IPS DF 4.7 (cell line): ENCODE data around the gene LRRC2.

Experiments used
- DNase-seq: peaks from one replicate; pipeline ENCODE4 v3.0.0-alpha.2; 2013; ENCODE audit warnings: low spot score; ENCODE audit errors: extremely low read depth

Gene LRRC2

GRCh38 chr3:46482632-46483350, 83.3 kb downstream of the LRRC2 start:
- DNase-seq: no peak

GRCh38 chr3:46481636-46482035, 84.5 kb downstream of the LRRC2 start:
- no peak for DNase-seq

DNA sequence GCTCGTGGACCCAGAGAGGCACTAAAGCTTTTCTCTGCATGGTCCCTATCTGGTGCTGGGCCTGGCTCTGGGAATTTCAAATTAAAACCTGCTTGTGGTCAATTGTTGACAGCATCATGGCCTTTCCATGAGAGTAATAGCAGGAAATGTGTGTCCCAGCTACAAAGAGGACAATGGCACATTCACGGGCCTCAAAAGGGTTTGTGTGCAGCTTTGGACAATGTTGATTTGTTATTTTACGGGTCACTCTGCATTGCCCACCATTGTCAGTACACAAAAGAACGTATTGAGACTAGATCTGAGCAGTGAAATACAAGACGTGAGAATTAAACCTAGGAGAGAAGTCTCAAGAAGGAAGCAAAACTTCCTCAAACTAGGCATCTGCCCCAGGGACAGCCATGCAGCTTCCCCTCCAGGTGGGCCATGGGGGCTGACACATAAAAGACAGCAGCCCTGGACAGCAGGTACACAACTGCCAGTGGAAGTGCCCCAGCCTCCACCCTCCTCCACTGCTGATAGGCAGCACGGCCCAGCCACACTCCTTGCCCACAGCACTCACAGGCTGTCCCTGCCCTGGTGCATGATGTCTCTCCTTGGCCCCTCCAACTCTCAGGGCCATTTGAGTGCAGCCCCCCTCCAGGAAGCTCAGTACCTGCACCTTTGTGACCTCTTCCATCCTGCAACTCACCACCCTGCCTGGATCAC, 85.5 kb downstream of the LRRC2 start:
- DNase-seq: no peak

DNA sequence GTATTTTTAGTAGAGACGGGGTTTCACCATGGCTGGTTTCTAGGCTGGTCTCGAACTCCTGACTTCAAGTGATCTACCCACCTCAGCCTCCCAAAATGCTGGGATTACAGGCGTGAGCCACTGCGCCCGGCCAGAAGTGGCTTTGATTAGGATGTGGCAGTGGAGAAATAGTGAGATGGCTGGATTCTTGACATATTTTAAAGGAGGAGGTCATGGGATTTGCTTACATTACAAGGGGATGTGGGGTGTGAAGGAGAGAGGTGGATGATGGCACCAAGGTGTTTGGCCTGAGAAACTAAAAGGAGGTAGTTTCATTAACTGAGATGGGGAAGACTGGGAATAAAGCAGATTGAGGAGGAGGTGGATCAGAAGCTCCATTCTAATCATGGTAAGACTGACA, 86.4 kb downstream of the LRRC2 start:
- DNase-seq: no peak

GRCh38 chr3:46479021-46479420, 87.1 kb downstream of the LRRC2 start:
- DNase-seq: no peak

DNA sequence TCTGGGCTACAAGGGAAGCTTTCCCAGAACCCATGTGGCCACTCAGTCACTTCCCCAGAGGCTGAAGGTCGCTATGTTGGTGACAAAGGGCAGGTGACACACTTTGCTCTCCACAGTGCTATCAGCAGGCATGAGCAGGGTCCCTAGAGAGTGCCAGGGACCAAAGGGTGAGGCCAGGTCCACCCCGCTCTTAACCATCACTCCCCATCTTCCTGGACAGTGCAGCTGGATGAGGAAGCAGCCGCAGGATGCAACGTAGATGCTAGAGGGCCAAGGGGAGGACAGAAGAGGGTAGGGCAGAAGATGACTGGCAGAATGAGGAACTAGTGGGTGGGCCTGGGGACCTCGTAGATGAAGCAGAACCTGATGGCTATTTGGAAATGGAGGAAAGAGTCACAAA, 87.8 kb downstream of the LRRC2 start:
- DNase-seq: no peak

GRCh38 chr3:46477756-46478155, 88.3 kb downstream of the LRRC2 start:
- no peak for DNase-seq

DNA sequence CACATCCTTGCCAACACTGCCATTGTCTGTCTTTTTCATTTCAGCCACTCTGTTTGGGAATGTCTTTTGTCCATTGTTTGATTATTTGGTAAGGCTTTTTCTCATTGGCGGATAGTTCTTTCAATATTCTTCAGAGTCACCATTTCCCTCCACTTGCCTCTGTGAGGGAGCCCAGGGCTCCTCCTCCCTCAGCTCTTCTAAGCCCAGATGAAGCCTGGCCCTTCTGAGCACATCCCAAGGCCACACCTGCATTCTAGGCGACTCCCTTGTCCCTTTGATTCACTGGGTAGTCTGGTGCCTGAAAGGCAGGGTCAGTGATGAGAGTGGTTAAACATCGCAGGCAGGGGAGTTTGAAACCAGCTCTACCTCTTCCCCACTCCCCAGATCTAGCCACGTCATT, 89.0 kb downstream of the LRRC2 start:
- no peak for DNase-seq

DNA sequence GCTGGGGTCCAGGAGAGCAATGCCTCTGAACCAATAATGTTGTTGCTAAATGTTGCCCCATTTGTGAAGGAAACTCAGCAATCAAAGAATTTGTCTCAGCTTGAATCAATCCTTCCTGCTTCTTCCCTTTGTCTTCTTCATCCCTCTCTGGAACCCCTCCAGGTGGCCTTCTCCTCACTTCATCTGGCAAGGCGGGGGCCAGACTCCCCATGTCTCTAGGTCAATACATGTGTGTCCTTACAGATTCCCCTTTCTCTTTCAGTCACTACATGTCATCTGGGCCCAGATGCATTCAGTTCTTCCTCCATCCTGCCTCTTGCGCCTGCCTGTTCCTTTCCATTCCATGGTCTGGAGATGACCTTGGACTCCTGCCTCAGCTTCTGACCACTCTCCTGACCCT, 93.4 kb downstream of the LRRC2 start:
- DNase-seq: no peak

- no peak for DNase-seq
Measured at GRCh38 chr3:46471371-46471914, 94.7 kb downstream of the LRRC2 start.

DNA sequence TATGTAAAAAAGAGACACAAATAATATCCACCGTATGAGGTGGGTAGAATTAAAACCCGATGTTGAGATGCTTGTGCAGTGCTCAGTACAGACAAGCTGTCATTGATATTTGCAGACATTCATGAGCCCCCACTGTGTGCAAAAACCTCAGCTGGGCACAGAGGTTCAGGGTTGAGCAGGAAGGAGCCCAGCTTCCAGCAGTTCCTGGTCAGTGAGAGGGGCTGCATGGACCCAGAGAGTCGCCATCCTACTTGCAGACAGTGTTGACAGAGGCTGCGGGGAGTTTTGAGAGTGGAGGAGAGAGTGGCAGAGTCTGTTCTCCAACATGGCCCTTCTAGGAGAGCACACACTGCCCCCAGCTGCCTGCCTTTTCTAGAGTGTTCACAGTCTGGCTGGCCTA, 95.3 kb downstream of the LRRC2 start:
- no peak for DNase-seq

GRCh38 chr3:46469680-46470357, 96.3 kb downstream of the LRRC2 start:
- no peak for DNase-seq

GRCh38 chr3:46468753-46469600, 97.1 kb downstream of the LRRC2 start:
- DNase-seq: no peak

DNA sequence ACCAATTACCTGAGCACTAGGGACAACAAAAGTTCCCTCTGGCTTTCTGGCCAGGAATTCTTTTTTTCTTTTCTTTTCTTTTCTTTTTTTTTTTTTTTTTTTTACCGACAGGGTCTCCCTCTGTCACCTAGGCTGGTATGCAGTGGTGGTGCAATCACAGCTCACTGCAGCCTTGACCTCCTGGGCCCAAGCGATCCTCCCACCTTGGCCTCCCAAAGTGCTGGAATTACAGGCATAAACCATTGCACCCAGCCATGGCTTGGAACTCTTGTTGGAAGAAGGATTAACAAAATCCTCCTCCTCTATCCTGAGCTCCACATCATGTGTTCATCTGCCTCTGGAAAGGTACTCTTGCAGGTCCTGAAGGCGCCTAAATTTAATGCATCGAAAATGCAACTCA, 98.5 kb downstream of the LRRC2 start:
- no peak for DNase-seq

GRCh38 chr3:46466871-46467403, 99.2 kb downstream of the LRRC2 start:
- no peak for DNase-seq

- DNase-seq: no peak
Measured at GRCh38 chr3:46466273-46466672, 99.8 kb downstream of the LRRC2 start.
